ENCODE data around the gene MXD1. TPM values are rescaled to one million over a fixed set of nuclear protein-coding genes. Genes with fewer than 3 reads are reported as not detected.

The MXD1 gene
- total RNA-seq, 2 donors from 2014 or later = 0.73 to 5.5 TPM

- Mint-ChIP-seq H3K27me3 (ENCODE audit: insufficient read depth) (no peaks in the 10 kb centered on the region), H3K9me3 (no peaks in the 10 kb centered on the region), H3K27ac (no peak overlapping the region), H3K4me3 (no peak overlapping the region), H3K4me1 (peaks cover 9% of the 10 kb centered on the region), H3K36me3 (ENCODE audit: low read depth) (peaks cover 8% of the 10 kb centered on the region)
- Histone ChIP-seq H3K27me3 (ENCODE audit: control insufficient read depth, insufficient read depth, low read length, poor library complexity, severe bottlenecking) (peaks cover 9% of the 10 kb centered on the region), H3K36me3 (ENCODE audit: control insufficient read depth, insufficient read depth, low read length) (peaks cover 5% of the 10 kb centered on the region), H3K9me3 (ENCODE audit: control insufficient read depth, low read length) (no peaks in the 10 kb centered on the region), H3K9ac (ENCODE audit: extremely low read depth, low read length, poor library complexity, severe bottlenecking) (no peak overlapping the region), H3K27ac (ENCODE audit: low read depth, low read length) (no peak overlapping the region), H3K4me1 (ENCODE audit: control insufficient read depth, insufficient read depth, low read length) (peaks cover 4% of the 10 kb centered on the region), H3K4me3 (ENCODE audit: low read length) (peak overlapping the region; percentile 15)
- no peak for TF ChIP-seq CTCF (conservative IDR thresholded peaks at IDR 0.05)
- DNase-seq = no peak
- WGBS, 2 experiments (ENCODE audit: insufficient coverage in 1 of 2, insufficient read length in 1 of 2) = 33% methylated on average over 3 of the region's 3 CpGs
Observed at GRCh38 chr2:69918401-69918800, 3.5 kb downstream of the MXD1 start.

DNA sequence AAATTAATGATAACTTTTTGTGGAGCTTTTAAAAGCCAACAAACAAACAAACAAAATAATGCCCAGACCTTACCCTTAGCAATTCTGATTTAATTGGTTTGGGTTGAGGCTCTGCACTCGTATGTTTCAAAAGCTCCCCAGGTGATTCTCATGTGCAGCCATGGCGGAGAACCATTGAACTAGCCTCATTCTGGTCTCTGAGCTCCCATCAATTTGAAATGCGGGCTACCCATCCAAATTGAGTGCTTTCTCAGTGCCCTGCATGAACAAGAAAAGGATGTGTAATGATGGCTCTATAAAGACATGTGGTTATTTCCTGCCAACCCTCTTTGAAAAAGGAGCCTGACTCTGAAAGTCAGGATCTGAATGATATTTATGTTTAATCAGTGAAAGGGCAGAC is 8.2 kb downstream of the MXD1 start:
- Histone ChIP-seq H3K4me3 (ENCODE audit: low read length) (no peak overlapping the region), H3K9ac (ENCODE audit: extremely low read depth, low read length, poor library complexity, severe bottlenecking) (no peak overlapping the region), H3K27ac (ENCODE audit: low read depth, low read length) (no peak overlapping the region), H3K9me3 (ENCODE audit: control insufficient read depth, low read length) (no peaks in the 10 kb centered on the region), H3K27me3 (ENCODE audit: control insufficient read depth, insufficient read depth, low read length, poor library complexity, severe bottlenecking) (no peaks in the 10 kb centered on the region), H3K4me1 (ENCODE audit: control insufficient read depth, insufficient read depth, low read length) (peaks cover 3% of the 10 kb centered on the region), H3K36me3 (ENCODE audit: control insufficient read depth, insufficient read depth, low read length) (peaks cover 6% of the 10 kb centered on the region)
- no peak overlapping the region for H3K4me3 Mint-ChIP-seq
- H3K4me1 Mint-ChIP-seq = peaks cover 11% of the 10 kb centered on the region
- H3K36me3 Mint-ChIP-seq (ENCODE audit: low read depth) = peaks cover 8% of the 10 kb centered on the region
- DNase-seq = no peak
- H3K27me3 Mint-ChIP-seq (ENCODE audit: insufficient read depth) = no peaks in the 10 kb centered on the region
- TF ChIP-seq CTCF (conservative IDR thresholded peaks at IDR 0.05) = no peak
- no peak overlapping the region for H3K27ac Mint-ChIP-seq
- H3K9me3 Mint-ChIP-seq = no peaks in the 10 kb centered on the region
- WGBS, 2 experiments (ENCODE audit: insufficient coverage in 1 of 2, insufficient read length in 1 of 2) = 92 to 100% methylated on average over 3 of the region's 3 CpGs

DNA sequence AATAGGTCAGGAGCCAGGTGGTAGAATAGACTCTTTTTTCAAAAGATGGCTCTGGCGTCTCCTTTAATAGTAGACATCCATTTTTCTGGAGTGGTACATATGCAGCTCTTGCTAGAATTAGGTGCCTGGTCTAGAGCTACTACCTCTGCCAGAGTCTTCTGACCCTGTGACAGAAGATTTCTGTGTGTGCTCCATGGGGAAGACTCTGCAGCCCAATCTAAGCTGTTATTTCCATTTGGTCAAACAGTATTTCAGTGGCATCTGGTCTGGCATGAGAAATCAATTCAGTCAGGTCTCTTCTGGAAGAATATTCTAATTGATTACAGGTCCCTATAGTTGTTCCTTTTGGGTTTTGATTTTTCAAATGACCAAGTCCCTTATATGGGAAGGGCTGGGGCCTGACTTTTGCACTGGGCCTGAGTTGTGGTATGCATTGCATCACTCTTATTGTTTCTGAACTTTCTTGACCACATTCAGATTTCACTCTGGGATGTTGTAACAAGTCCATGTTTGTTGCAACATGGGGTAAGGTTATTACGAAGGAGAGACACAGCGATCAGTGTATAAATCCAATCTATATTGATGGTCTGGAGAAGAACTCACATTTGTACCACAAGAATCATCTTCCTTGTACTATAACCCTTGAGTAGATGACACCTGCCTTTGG is 12.1 kb downstream of the MXD1 start:
- peaks cover 6% of the 10 kb centered on the region for H3K36me3 ChIP-seq (ENCODE audit: control insufficient read depth, insufficient read depth, low read length)
- Mint-ChIP-seq H3K9me3 (no peaks in the 10 kb centered on the region), H3K27me3 (ENCODE audit: insufficient read depth) (no peaks in the 10 kb centered on the region), H3K27ac (no peak overlapping the region), H3K36me3 (ENCODE audit: low read depth) (peaks cover 5% of the 10 kb centered on the region), H3K4me3 (no peak overlapping the region), H3K4me1 (peaks cover 18% of the 10 kb centered on the region)
- no peaks in the 10 kb centered on the region for H3K4me1 ChIP-seq (ENCODE audit: control insufficient read depth, insufficient read depth, low read length)
- H3K9me3 ChIP-seq (ENCODE audit: control insufficient read depth, low read length) = no peaks in the 10 kb centered on the region
- no peak overlapping the region for H3K27ac ChIP-seq (ENCODE audit: low read depth, low read length)
- TF ChIP-seq CTCF (conservative IDR thresholded peaks at IDR 0.05) = no peak
- no peak for DNase-seq
- H3K4me3 ChIP-seq (ENCODE audit: low read length) = no peak overlapping the region
- WGBS, 2 experiments (ENCODE audit: insufficient coverage in 1 of 2, insufficient read length in 1 of 2) = 0 to 67% methylated on average over 1 to 3 of the region's 3 CpGs
- no peaks in the 10 kb centered on the region for H3K27me3 ChIP-seq (ENCODE audit: control insufficient read depth, insufficient read depth, low read length, poor library complexity, severe bottlenecking)
- no peak overlapping the region for H3K9ac ChIP-seq (ENCODE audit: extremely low read depth, low read length, poor library complexity, severe bottlenecking)
